NB4 (cell line): ENCODE measurements around the gene TANC1.

Source experiments
- CTCF ChIP-seq: IDR thresholded peaks from one replicate; pipeline ENCODE4 v1.5.1; 2012; ENCODE audit warnings: low read depth, low read length
- MAX ChIP-seq: IDR thresholded peaks from 2 replicates; pipeline ENCODE4 v1.6.1; 2011; ENCODE audit warnings: low read depth, low read length
- MYC ChIP-seq: IDR thresholded peaks from 2 replicates; pipeline ENCODE4 v1.6.1; 2011; ENCODE audit warnings: low read depth, low read length
- POLR2A ChIP-seq: IDR thresholded peaks from 2 replicates; pipeline ENCODE4 v1.6.1; 2011; ENCODE audit warnings: mild to moderate bottlenecking; ENCODE audit not compliant: insufficient read length; ENCODE audit errors: extremely low read depth

- no peak for TF ChIP-seq CTCF
- no peak for TF ChIP-seq POLR2A
- TF ChIP-seq MAX, result no peak
- no peak for TF ChIP-seq MYC
Measured at GRCh38 chr2:159154366-159154765, 185.9 kb downstream of the TANC1 start.
